ENCODE data around the gene HS3ST3B1. TPM values are rescaled to one million over a fixed set of nuclear protein-coding genes. Genes with fewer than 3 reads are reported as not detected.

HS3ST3B1 gene
- total RNA-seq, 4 donors from 2014 or later: 4.3 to 30.1 (median 15.5) TPM

DNA sequence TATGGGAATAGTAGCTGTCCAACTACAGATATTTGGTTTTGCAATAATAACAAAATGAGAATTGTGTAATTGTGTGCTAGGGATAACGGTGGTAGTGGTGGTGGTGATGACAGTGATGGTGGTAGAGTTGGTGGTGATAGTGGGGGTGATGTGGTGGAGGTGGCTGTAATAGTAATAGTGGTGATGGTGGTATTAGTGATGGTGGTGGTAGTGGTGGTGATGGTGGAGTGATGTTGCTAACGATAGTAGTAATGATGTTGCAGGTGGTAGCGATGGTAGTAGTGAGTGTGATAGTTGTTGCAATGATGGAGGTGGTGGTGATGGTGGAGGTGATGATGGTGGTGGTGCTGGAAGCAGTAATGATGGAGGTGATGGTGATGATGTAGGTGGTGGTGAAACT is 94.4 kb downstream of the HS3ST3B1 start:
- intact Hi-C loops (cut with DNase I; ENCODE audit: low total_unique reads): no loop called here
- WGBS, 2 donors: 90 to 92% methylated on average over 3 of the region's 3 CpGs
- no peak overlapping the region for H3K4me3 ChIP-seq (ENCODE audit: low read depth, poor library complexity, severe bottlenecking)
- TF ChIP-seq, protein P1, sequence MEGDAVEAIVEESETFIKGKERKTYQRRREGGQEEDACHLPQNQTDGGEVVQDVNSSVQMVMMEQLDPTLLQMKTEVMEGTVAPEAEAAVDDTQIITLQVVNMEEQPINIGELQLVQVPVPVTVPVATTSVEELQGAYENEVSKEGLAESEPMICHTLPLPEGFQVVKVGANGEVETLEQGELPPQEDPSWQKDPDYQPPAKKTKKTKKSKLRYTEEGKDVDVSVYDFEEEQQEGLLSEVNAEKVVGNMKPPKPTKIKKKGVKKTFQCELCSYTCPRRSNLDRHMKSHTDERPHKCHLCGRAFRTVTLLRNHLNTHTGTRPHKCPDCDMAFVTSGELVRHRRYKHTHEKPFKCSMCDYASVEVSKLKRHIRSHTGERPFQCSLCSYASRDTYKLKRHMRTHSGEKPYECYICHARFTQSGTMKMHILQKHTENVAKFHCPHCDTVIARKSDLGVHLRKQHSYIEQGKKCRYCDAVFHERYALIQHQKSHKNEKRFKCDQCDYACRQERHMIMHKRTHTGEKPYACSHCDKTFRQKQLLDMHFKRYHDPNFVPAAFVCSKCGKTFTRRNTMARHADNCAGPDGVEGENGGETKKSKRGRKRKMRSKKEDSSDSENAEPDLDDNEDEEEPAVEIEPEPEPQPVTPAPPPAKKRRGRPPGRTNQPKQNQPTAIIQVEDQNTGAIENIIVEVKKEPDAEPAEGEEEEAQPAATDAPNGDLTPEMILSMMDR (IDR thresholded peaks at IDR 0.05): no peak
- TF ChIP-seq POLR2A (IDR thresholded peaks at IDR 0.05): no peak
- no peak for DNase-seq (ENCODE audit: low spot score in 2 of 2)

DNA sequence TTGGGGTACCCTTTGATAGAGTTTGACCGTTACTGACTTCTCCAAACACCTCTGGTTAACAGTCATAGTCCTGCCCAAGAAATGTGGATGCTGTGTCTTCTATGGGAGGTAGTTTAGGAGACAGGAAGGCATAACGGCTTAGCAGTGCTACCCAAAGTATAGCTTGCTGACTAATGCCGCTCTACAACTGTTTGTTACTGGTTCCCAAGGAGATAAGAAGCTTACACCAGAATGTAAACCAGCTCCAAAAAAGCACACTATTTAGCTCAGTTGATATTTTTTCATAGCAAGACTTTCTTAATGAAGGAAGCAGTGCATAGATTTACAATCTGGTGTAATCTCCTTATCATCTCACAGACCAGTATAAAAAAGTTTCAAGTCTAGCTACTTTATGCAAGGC is 95.7 kb downstream of the HS3ST3B1 start:
- WGBS, 2 donors: 19 to 20% methylated on average over 3 of the region's 3 CpGs
- intact Hi-C loops (cut with DNase I; ENCODE audit: low total_unique reads): no loop called here
- no peak overlapping the region for H3K4me3 ChIP-seq (ENCODE audit: low read depth, poor library complexity, severe bottlenecking)
- no peak for TF ChIP-seq POLR2A (IDR thresholded peaks at IDR 0.05)
- TF ChIP-seq, protein P1 (IDR thresholded peaks at IDR 0.05): no peak
- no peak for DNase-seq (ENCODE audit: low spot score in 2 of 2)

DNA sequence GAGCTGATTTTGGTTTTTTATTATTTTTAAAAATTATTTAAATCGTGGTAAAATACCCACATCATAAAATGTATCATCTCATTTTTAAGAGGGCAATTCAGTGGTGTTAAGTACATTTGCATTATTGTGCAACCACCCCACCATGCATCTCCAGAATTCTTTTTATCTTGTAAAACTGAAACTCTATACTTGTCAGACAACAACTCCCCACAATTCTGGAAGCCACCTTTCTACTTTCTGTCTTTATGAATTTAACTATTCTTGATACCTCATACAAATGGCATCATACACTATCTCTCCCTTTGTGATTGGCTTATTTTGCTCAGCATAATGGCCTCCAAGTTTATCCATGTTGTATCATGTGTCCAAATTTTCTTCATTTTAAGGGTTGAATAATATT is 97.9 kb downstream of the HS3ST3B1 start:
- WGBS, 2 donors: 78 to 80% methylated on average over 1 of the region's 1 CpG
- intact Hi-C loops (cut with DNase I; ENCODE audit: low total_unique reads): loop anchor here (2.0 kb wide), 1 partner anchor 54 kb away; no protein-coding TSS in a partner anchor
- no peak overlapping the region for H3K4me3 ChIP-seq (ENCODE audit: low read depth, poor library complexity, severe bottlenecking)
- no peak for DNase-seq (ENCODE audit: low spot score in 2 of 2)
- TF ChIP-seq, protein P1 (IDR thresholded peaks at IDR 0.05): no peak
- no peak for TF ChIP-seq POLR2A (IDR thresholded peaks at IDR 0.05)

Other genes starting within 250 kb of the HS3ST3B1 start
- gene COX10, start 231.6 kb upstream of the HS3ST3B1 start, total RNA-seq: 10 to 100 TPM; 17.8 to 24.5 (median 21.6) TPM
- not detected for gene CDRT15, start 64.2 kb upstream of the HS3ST3B1 start, total RNA-seq